HepG2 (cell line): ENCODE measurements around the gene DDAH2. TPM values are rescaled to one million over a fixed set of nuclear protein-coding genes. Genes with fewer than 3 reads are reported as not detected.

ENCODE experiments used
- ATAD3A ChIP-seq: sonication (generic); formaldehyde crosslinking; IDR thresholded peaks from 2 replicates; pipeline ENCODE4 v1.4.0; 2020; ENCODE audit warnings: missing genetic modification reagents
- E2F5 ChIP-seq: sonication (generic); formaldehyde crosslinking; conservative IDR thresholded peaks from 2 replicates; pipeline ENCODE4 v1.4.0; 2020; ENCODE audit warnings: missing genetic modification reagents
- FOXO1 ChIP-seq: sonication (generic); formaldehyde crosslinking; IDR thresholded peaks from 2 replicates; pipeline ENCODE4 v1.4.0; 2020; ENCODE audit warnings: missing genetic modification reagents
- JDP2 ChIP-seq: sonication (generic); formaldehyde crosslinking; IDR thresholded peaks from 2 replicates; pipeline ENCODE4 v1.8.1; 2022; ENCODE audit warnings: missing genetic modification reagents, borderline replicate concordance
- MXI1 ChIP-seq: IDR thresholded peaks from 3 replicates; pipeline ENCODE4 v1.6.1; 2012; ENCODE audit warnings: low read depth, low read length, inconsistent platforms, borderline replicate concordance
- RFXAP ChIP-seq: sonication (generic); formaldehyde crosslinking; IDR thresholded peaks from 2 replicates; pipeline ENCODE4 v1.4.0; 2020; ENCODE audit warnings: missing genetic modification reagents, borderline replicate concordance
- SMC3 ChIP-seq: IDR thresholded peaks from 2 replicates; pipeline ENCODE4 v1.6.1; 2011; ENCODE audit warnings: low read length, improper control_type of control experiment
- TAF15 ChIP-seq: fragments of 200-400 bp; formaldehyde crosslinking; IDR thresholded peaks from one replicate; pipeline ENCODE4 v1.6.1; 2018; ENCODE audit warnings: mild to moderate bottlenecking, low read depth, low read length; ENCODE audit not compliant: poor library complexity, severe bottlenecking
- ZBTB40 ChIP-seq, 2 experiments: fragments of 450-650 bp in 1 of 2; sonication (generic) in 1 of 2; formaldehyde crosslinking in 1 of 2; IDR thresholded peaks; 2 replicates each; pipeline versions ENCODE4 v1.6.1 to v1.8.0; 2016 to 2022; ENCODE audit warnings: antibody characterized with exemption in 1 of 2, mild to moderate bottlenecking in 1 of 2, missing genetic modification reagents in 1 of 2
- ZBTB43 ChIP-seq: sonication (generic); formaldehyde crosslinking; conservative IDR thresholded peaks from 2 replicates; pipeline ENCODE4 v1.4.0; 2020; ENCODE audit warnings: missing genetic modification reagents
- ZFP36L1 ChIP-seq: sonication (generic); formaldehyde crosslinking; IDR thresholded peaks from 2 replicates; pipeline ENCODE4 v1.8.0; 2022; ENCODE audit warnings: mild to moderate bottlenecking, missing genetic modification reagents, moderate library complexity
- ZNF274 ChIP-seq: sonication (generic); formaldehyde crosslinking; IDR thresholded peaks from 2 replicates; pipeline ENCODE4 v1.5.1; 2020; ENCODE audit warnings: mild to moderate bottlenecking, missing genetic modification reagents
- ZNF326 ChIP-seq: sonication (generic); formaldehyde crosslinking; IDR thresholded peaks from 2 replicates; pipeline ENCODE4 v1.4.0; 2020; ENCODE audit warnings: missing genetic modification reagents, borderline replicate concordance
- ZNF790 ChIP-seq: sonication (generic); formaldehyde crosslinking; IDR thresholded peaks from 2 replicates; pipeline ENCODE4 v1.8.0; 2022; ENCODE audit warnings: missing genetic modification reagents, mild to moderate bottlenecking, borderline replicate concordance
- polyA plus RNA-seq, 8 experiments: library from polyadenylated mRNA; depleted of rRNA in 3 of 8; stranded (reverse) in 7 of 8; unstranded in 1 of 8; fragments of >200 nt; fragmentation: Illumina TruSeq in 4 of 8; extraction: Trizol in 4 of 8; gene quantifications; 2 replicates each; pipeline versions ENCODE4 v1.2.1 to v1.2.3, GENCODE V29; 2011 to 2016; ENCODE audit warnings: low read depth in 4 of 8, missing spikeins in 1 of 8, mixed read lengths in 1 of 8; ENCODE audit not compliant: insufficient read depth in 1 of 8
- total RNA-seq, 5 experiments: library from RNA; depleted of rRNA; stranded (reverse); fragments of >200 nt; fragmentation: Illumina TruSeq; extraction: Trizol; gene quantifications; 2 replicates each; pipeline ENCODE4 v1.2.3, GENCODE V29; 2016; ENCODE audit warnings: low read depth in 1 of 5

The DDAH2 gene
- total and polyA plus RNA-seq, 2 of the 13 experiments (the other 11 are each of a cell fraction or from before 2014, with no cell fraction given), result 16.4 to 21.1 TPM

- 0 out of 2 replicates have a peak, but pooled peaks have one; percentile 37 for TF ChIP-seq ZBTB43
- TF ChIP-seq ATAD3A (CRISPR knock-in tag), result no peak
- no peak for TF ChIP-seq JDP2 (CRISPR knock-in tag)
- no peak for TF ChIP-seq ZNF790 (CRISPR knock-in tag)
- no peak for TF ChIP-seq TAF15
- TF ChIP-seq SMC3, result 0 out of 2 replicates have a peak, but pooled peaks have one; percentile 10
- no peak for TF ChIP-seq E2F5 (CRISPR knock-in tag)
- peak; percentile 47; the same call in 1 of the 2 replicates for TF ChIP-seq ZFP36L1
- peak; percentile 89 for TF ChIP-seq FOXO1 (CRISPR knock-in tag)
- TF ChIP-seq ZNF274, result no peak; the same call in 1 of the 2 replicates
- no peak for TF ChIP-seq ZBTB40 (IDR thresholded peaks at IDR 0.05)
- TF ChIP-seq ZBTB40 (CRISPR knock-in tag; IDR thresholded peaks at IDR 0.05), result peak; percentile 61; the same call in 1 of the 2 replicates
- TF ChIP-seq ZNF326, result no peak
- TF ChIP-seq MXI1, result no peak; the same call in 2 of the 3 replicates
- peak; percentile 77; the same call in 1 of the 2 replicates for TF ChIP-seq RFXAP
These were observed 9.2 kb upstream of the DDAH2 start (continued) for GRCh38 chr6:31737991-31738979.
